H1 (cell line): ENCODE data around the gene ZFP36L1. TPM values are rescaled to one million over a fixed set of nuclear protein-coding genes. Genes with fewer than 3 reads are reported as not detected.

Experiments used
- BACH1 ChIP-seq: IDR thresholded peaks from 2 replicates; pipeline ENCODE4 v1.6.1; 2012; ENCODE audit warnings: low read length, improper control_type of control experiment
- KDM5A ChIP-seq: fragments of 200-600 bp; IDR thresholded peaks from 2 replicates; pipeline ENCODE4 v1.7.1; 2012; ENCODE audit warnings: mild to moderate bottlenecking, low read length, inconsistent platforms, mixed read lengths
- SIRT6 ChIP-seq: IDR thresholded peaks from one replicate; pipeline ENCODE4 v1.7.1; 2012; ENCODE audit warnings: low read length, inconsistent platforms
- TAF7 ChIP-seq: optimal IDR thresholded peaks from 2 replicates; pipeline ENCODE3; 2011; ENCODE audit warnings: low read depth, mild to moderate bottlenecking, inconsistent platforms, low read length, moderate library complexity, borderline replicate concordance
- polyA plus RNA-seq, 7 experiments: library from polyadenylated mRNA; depleted of rRNA in 3 of 7; stranded (reverse) in 5 of 7; unstranded in 2 of 7; fragments of >200 nt in 5 of 7; fragments of 200-250 nt in 2 of 7; gene quantifications; 1 replicate in 5 of 7; 2 replicates in 1 of 7; 4 replicates in 1 of 7; pipeline versions ENCODE4 v1.2.1 to v1.2.3, GENCODE V29; 2011 to 2013; ENCODE audit warnings: missing spikeins in 2 of 7, mixed read lengths in 2 of 7
- total RNA-seq: library from RNA; stranded (reverse); fragmentation: NEBNext Ultra II Directional; extraction: Animal tissue kit (Norgen Biotek cat#: 25700); gene quantifications from 2 replicates; pipeline ENCODE4 v1.2.1, GENCODE V29; 2021
- TF ChIP-seq, protein P1 (sequence below): fragments of 300-600 bp; sonication (generic); IDR thresholded peaks from 2 replicates; pipeline ENCODE4 v1.7.1; 2012; ENCODE audit warnings: low read length, moderate library complexity, mild to moderate bottlenecking, inconsistent platforms; ENCODE audit not compliant: insufficient replicate concordance
- TF ChIP-seq, protein P2 (sequence below), 3 experiments: IDR thresholded peaks; 1 replicate in 2 of 3; 2 replicates in 1 of 3; pipeline versions ENCODE4 v1.5.1 to v1.6.1; 2011; ENCODE audit warnings: low read length in 3 of 3, mild to moderate bottlenecking in 3 of 3, inconsistent platforms in 2 of 3, low read depth in 1 of 3, moderate library complexity in 1 of 3; ENCODE audit not compliant: insufficient read depth in 1 of 3; ENCODE audit errors: control extremely low read depth in 1 of 3

ZFP36L1 gene
- total and polyA plus RNA-seq, 2 of the 8 experiments (the other 6 are each of a cell fraction or from before 2014, with no cell fraction given) = 80.4 to 132 TPM

DNA sequence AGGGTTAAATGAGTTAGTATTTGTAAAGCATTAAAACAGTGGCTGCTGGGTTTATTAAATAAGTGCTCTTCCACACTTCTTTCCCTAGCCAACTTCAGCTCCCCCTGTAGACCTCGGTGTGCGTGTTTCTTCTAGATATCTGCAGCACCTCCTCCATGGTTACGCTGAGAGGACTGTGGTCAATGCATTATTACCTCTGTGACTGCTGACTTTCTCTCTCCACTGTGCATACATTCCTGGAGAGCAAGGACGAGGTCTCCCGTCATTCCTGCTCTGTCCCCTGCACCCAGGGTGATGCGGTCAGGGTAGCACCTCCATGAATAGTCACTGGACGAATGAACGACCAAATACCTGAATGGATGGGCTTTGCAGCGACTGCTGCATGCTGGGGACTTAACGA lies 44.6 kb downstream of the ZFP36L1 start (continued):
- TF ChIP-seq, protein P1, sequence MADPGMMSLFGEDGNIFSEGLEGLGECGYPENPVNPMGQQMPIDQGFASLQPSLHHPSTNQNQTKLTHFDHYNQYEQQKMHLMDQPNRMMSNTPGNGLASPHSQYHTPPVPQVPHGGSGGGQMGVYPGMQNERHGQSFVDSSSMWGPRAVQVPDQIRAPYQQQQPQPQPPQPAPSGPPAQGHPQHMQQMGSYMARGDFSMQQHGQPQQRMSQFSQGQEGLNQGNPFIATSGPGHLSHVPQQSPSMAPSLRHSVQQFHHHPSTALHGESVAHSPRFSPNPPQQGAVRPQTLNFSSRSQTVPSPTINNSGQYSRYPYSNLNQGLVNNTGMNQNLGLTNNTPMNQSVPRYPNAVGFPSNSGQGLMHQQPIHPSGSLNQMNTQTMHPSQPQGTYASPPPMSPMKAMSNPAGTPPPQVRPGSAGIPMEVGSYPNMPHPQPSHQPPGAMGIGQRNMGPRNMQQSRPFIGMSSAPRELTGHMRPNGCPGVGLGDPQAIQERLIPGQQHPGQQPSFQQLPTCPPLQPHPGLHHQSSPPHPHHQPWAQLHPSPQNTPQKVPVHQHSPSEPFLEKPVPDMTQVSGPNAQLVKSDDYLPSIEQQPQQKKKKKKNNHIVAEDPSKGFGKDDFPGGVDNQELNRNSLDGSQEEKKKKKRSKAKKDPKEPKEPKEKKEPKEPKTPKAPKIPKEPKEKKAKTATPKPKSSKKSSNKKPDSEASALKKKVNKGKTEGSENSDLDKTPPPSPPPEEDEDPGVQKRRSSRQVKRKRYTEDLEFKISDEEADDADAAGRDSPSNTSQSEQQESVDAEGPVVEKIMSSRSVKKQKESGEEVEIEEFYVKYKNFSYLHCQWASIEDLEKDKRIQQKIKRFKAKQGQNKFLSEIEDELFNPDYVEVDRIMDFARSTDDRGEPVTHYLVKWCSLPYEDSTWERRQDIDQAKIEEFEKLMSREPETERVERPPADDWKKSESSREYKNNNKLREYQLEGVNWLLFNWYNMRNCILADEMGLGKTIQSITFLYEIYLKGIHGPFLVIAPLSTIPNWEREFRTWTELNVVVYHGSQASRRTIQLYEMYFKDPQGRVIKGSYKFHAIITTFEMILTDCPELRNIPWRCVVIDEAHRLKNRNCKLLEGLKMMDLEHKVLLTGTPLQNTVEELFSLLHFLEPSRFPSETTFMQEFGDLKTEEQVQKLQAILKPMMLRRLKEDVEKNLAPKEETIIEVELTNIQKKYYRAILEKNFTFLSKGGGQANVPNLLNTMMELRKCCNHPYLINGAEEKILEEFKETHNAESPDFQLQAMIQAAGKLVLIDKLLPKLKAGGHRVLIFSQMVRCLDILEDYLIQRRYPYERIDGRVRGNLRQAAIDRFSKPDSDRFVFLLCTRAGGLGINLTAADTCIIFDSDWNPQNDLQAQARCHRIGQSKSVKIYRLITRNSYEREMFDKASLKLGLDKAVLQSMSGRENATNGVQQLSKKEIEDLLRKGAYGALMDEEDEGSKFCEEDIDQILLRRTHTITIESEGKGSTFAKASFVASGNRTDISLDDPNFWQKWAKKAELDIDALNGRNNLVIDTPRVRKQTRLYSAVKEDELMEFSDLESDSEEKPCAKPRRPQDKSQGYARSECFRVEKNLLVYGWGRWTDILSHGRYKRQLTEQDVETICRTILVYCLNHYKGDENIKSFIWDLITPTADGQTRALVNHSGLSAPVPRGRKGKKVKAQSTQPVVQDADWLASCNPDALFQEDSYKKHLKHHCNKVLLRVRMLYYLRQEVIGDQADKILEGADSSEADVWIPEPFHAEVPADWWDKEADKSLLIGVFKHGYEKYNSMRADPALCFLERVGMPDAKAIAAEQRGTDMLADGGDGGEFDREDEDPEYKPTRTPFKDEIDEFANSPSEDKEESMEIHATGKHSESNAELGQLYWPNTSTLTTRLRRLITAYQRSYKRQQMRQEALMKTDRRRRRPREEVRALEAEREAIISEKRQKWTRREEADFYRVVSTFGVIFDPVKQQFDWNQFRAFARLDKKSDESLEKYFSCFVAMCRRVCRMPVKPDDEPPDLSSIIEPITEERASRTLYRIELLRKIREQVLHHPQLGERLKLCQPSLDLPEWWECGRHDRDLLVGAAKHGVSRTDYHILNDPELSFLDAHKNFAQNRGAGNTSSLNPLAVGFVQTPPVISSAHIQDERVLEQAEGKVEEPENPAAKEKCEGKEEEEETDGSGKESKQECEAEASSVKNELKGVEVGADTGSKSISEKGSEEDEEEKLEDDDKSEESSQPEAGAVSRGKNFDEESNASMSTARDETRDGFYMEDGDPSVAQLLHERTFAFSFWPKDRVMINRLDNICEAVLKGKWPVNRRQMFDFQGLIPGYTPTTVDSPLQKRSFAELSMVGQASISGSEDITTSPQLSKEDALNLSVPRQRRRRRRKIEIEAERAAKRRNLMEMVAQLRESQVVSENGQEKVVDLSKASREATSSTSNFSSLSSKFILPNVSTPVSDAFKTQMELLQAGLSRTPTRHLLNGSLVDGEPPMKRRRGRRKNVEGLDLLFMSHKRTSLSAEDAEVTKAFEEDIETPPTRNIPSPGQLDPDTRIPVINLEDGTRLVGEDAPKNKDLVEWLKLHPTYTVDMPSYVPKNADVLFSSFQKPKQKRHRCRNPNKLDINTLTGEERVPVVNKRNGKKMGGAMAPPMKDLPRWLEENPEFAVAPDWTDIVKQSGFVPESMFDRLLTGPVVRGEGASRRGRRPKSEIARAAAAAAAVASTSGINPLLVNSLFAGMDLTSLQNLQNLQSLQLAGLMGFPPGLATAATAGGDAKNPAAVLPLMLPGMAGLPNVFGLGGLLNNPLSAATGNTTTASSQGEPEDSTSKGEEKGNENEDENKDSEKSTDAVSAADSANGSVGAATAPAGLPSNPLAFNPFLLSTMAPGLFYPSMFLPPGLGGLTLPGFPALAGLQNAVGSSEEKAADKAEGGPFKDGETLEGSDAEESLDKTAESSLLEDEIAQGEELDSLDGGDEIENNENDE = no peak
- no peak for TF ChIP-seq BACH1
- no peak for TF ChIP-seq TAF7
- no peak for TF ChIP-seq KDM5A
- TF ChIP-seq, protein P2, sequence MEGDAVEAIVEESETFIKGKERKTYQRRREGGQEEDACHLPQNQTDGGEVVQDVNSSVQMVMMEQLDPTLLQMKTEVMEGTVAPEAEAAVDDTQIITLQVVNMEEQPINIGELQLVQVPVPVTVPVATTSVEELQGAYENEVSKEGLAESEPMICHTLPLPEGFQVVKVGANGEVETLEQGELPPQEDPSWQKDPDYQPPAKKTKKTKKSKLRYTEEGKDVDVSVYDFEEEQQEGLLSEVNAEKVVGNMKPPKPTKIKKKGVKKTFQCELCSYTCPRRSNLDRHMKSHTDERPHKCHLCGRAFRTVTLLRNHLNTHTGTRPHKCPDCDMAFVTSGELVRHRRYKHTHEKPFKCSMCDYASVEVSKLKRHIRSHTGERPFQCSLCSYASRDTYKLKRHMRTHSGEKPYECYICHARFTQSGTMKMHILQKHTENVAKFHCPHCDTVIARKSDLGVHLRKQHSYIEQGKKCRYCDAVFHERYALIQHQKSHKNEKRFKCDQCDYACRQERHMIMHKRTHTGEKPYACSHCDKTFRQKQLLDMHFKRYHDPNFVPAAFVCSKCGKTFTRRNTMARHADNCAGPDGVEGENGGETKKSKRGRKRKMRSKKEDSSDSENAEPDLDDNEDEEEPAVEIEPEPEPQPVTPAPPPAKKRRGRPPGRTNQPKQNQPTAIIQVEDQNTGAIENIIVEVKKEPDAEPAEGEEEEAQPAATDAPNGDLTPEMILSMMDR (IDR thresholded peaks at IDR 0.05; ENCODE audit: control extremely low read depth in 1 of 3, insufficient read depth in 1 of 3, low read depth in 1 of 3, low read length in 3 of 3) = no peak
- TF ChIP-seq SIRT6 = no peak
